GM23248 (cell line): ENCODE results near the gene TBC1D22A. TPM values are rescaled to one million over a fixed set of nuclear protein-coding genes. Genes with fewer than 3 reads are reported as not detected.

Source experiments
- DNase-seq: peaks from one replicate; pipeline ENCODE4 v3.0.0-alpha.2; 2015
- H2AFZ ChIP-seq: fragments of 200-600 bp; sonication (generic); 2 replicates; pipeline ENCODE4 v1.6.1; 2016; ENCODE audit warnings: antibody characterized with exemption
- H3F3A ChIP-seq: fragments of 200-600 bp; sonication (generic); 2 replicates; pipeline ENCODE4 v1.6.1; 2016; ENCODE audit warnings: mild to moderate bottlenecking, antibody characterized with exemption, mixed run types; ENCODE audit not compliant: insufficient read depth
- H3K27ac ChIP-seq: fragments of 200-600 bp; sonication (generic); 2 replicates; pipeline ENCODE4 v1.5.1; 2016; ENCODE audit warnings: mild to moderate bottlenecking
- H3K27me3 ChIP-seq: fragments of 200-600 bp; sonication (generic); replicated peaks from 2 replicates; pipeline ENCODE4 v1.6.1; 2016; ENCODE audit warnings: mild to moderate bottlenecking; ENCODE audit not compliant: insufficient read depth
- H3K36me3 ChIP-seq: fragments of 200-600 bp; sonication (generic); 2 replicates; pipeline ENCODE4 v1.6.1; 2016; ENCODE audit warnings: low read depth, mild to moderate bottlenecking
- H3K4me1 ChIP-seq: fragments of 200-600 bp; sonication (generic); 2 replicates; pipeline ENCODE4 v1.6.1; 2016; ENCODE audit warnings: mild to moderate bottlenecking; ENCODE audit not compliant: insufficient read depth
- H3K4me2 ChIP-seq: fragments of 200-600 bp; sonication (generic); one replicate; pipeline ENCODE4 v1.6.1; 2016; ENCODE audit warnings: mild to moderate bottlenecking; ENCODE audit not compliant: unreplicated experiment
- H3K4me3 ChIP-seq: fragments of 200-600 bp; sonication (generic); 2 replicates; pipeline ENCODE4 v1.5.1; 2016; ENCODE audit warnings: mild to moderate bottlenecking
- H3K79me2 ChIP-seq: fragments of 200-600 bp; sonication (generic); 2 replicates; pipeline ENCODE4 v1.6.1; 2016; ENCODE audit warnings: mild to moderate bottlenecking; ENCODE audit not compliant: insufficient read depth
- H3K9ac ChIP-seq: fragments of 200-600 bp; sonication (generic); 2 replicates; pipeline ENCODE4 v1.6.1; 2016; ENCODE audit warnings: mild to moderate bottlenecking
- H3K9me2 ChIP-seq: fragments of 200-600 bp; sonication (generic); 2 replicates; pipeline ENCODE4 v1.6.1; 2016; ENCODE audit warnings: mixed run types, mild to moderate bottlenecking, moderate library complexity; ENCODE audit not compliant: insufficient read depth
- H3K9me3 ChIP-seq: fragments of 200-600 bp; sonication (generic); one replicate; pipeline ENCODE4 v1.6.1; 2017; ENCODE audit warnings: low read depth
- H4K20me1 ChIP-seq: fragments of 200-600 bp; sonication (generic); 2 replicates; pipeline ENCODE4 v1.6.0; 2016; ENCODE audit not compliant: insufficient read depth
- EZH2 ChIP-seq: fragments of 200-600 bp; sonication (generic); IDR thresholded peaks from 2 replicates; pipeline ENCODE4 v1.6.1; 2018; ENCODE audit warnings: antibody characterized with exemption, mild to moderate bottlenecking; ENCODE audit not compliant: insufficient read depth, poor library complexity, severe bottlenecking
- EZH2phosphoT487 ChIP-seq: fragments of 200-600 bp; sonication (generic); IDR thresholded peaks from 2 replicates; pipeline ENCODE4 v1.6.1; 2018; ENCODE audit warnings: antibody characterized with exemption, moderate library complexity, mild to moderate bottlenecking, low read depth; ENCODE audit not compliant: insufficient read depth
- WGBS, 2 experiments: methylation state at CpG; one replicate each; pipeline ENCODE4 v1.1.6; 2015 to 2017; ENCODE audit warnings: low lambda C conversion rate in 2 of 2, low coverage in 1 of 2; ENCODE audit errors: missing lambda C conversion rate in 2 of 2; 5-methylcytosine and 5-hydroxymethylcytosine counted together
- in situ Hi-C: fragments of 300-500 bp; cut with MboI; formaldehyde crosslinking; loops from 2 replicates; pipeline ENCODE4 v1.15.0; 2020
- polyA plus RNA-seq: library from polyadenylated mRNA; unstranded; fragments of >200 nt; fragmentation: Nextera tagmentation; extraction: Ambion mirVana; gene quantifications from 2 replicates; pipeline ENCODE4 v1.2.1, GENCODE V29; 2016
- total RNA-seq: library from RNA; depleted of rRNA; stranded (reverse); fragments of >200 nt; shearing (Covaris generic); gene quantifications from 2 replicates; pipeline ENCODE4 v1.2.3, GENCODE V29; 2014

TBC1D22A gene
- total and polyA plus RNA-seq, 2 experiments from 2014 or later, result 12.3 to 16.9 TPM

GRCh38 chr22:47042861-47043496 lies 280.5 kb downstream of the TBC1D22A start:
- H2AFZ ChIP-seq, result no peak overlapping the region
- H3K9me2 ChIP-seq, result no peaks in the 10 kb centered on the region
- in situ Hi-C loops, result no loop called here
- H3F3A ChIP-seq, result no peaks in the 10 kb centered on the region
- no peak overlapping the region for H3K4me3 ChIP-seq
- H3K4me1 ChIP-seq, result no peaks in the 10 kb centered on the region
- no peaks in the 10 kb centered on the region for H3K27me3 ChIP-seq
- H3K4me2 ChIP-seq, result no peak overlapping the region
- TF ChIP-seq EZH2phosphoT487 (no peak), EZH2 (no peak)
- H3K36me3 ChIP-seq, result no peaks in the 10 kb centered on the region
- no peaks in the 10 kb centered on the region for H3K79me2 ChIP-seq
- no peak for DNase-seq
- WGBS, 2 experiments, result 96 to 97% methylated on average over 17 to 18 of the region's 18 CpGs
- no peak overlapping the region for H3K9ac ChIP-seq
- no peak overlapping the region for H3K27ac ChIP-seq
- no peaks in the 10 kb centered on the region for H3K9me3 ChIP-seq
- no peaks in the 10 kb centered on the region for H4K20me1 ChIP-seq

GRCh38 chr22:47043835-47044721 lies 281.6 kb downstream of the TBC1D22A start:
- Histone ChIP-seq H3K36me3 (no peaks in the 10 kb centered on the region), H3K79me2 (no peaks in the 10 kb centered on the region), H3K27ac (no peak overlapping the region), H3K4me2 (no peak overlapping the region), H3F3A (no peaks in the 10 kb centered on the region), H3K4me1 (no peaks in the 10 kb centered on the region), H3K27me3 (no peaks in the 10 kb centered on the region), H3K9me3 (no peaks in the 10 kb centered on the region), H3K4me3 (no peak overlapping the region), H3K9ac (no peak overlapping the region), H2AFZ (no peak overlapping the region), H4K20me1 (no peaks in the 10 kb centered on the region), H3K9me2 (no peaks in the 10 kb centered on the region)
- WGBS, 2 experiments, result 60 to 64% methylated on average over 17 to 19 of the region's 19 CpGs
- TF ChIP-seq EZH2 (no peak), EZH2phosphoT487 (no peak)
- DNase-seq, result peak; percentile 42
- in situ Hi-C loops, result no loop called here

GRCh38 chr22:47044722-47045535 lies 282.5 kb downstream of the TBC1D22A start:
- H3K9me3 ChIP-seq, result no peaks in the 10 kb centered on the region
- H4K20me1 ChIP-seq, result no peaks in the 10 kb centered on the region
- H3K36me3 ChIP-seq, result no peaks in the 10 kb centered on the region
- no peaks in the 10 kb centered on the region for H3F3A ChIP-seq
- no peaks in the 10 kb centered on the region for H3K27me3 ChIP-seq
- TF ChIP-seq EZH2phosphoT487 (no peak), EZH2 (no peak)
- H3K4me1 ChIP-seq, result no peaks in the 10 kb centered on the region
- no peak overlapping the region for H3K27ac ChIP-seq
- H3K4me3 ChIP-seq, result no peak overlapping the region
- DNase-seq, result no peak
- 80 to 81% methylated on average over 29 of the region's 29 CpGs for WGBS, 2 experiments
- H3K9me2 ChIP-seq, result no peaks in the 10 kb centered on the region
- H3K79me2 ChIP-seq, result no peaks in the 10 kb centered on the region
- H3K9ac ChIP-seq, result no peak overlapping the region
- in situ Hi-C loops, result no loop called here
- H3K4me2 ChIP-seq, result no peak overlapping the region
- H2AFZ ChIP-seq, result no peak overlapping the region

GRCh38 chr22:47045691-47046410 lies 283.4 kb downstream of the TBC1D22A start:
- Histone ChIP-seq H3K9me3 (no peaks in the 10 kb centered on the region), H3K4me2 (no peak overlapping the region), H3F3A (no peaks in the 10 kb centered on the region), H3K9ac (no peak overlapping the region), H3K27ac (no peak overlapping the region), H3K36me3 (no peaks in the 10 kb centered on the region), H3K27me3 (no peaks in the 10 kb centered on the region), H4K20me1 (no peaks in the 10 kb centered on the region), H2AFZ (no peak overlapping the region), H3K9me2 (no peaks in the 10 kb centered on the region), H3K4me3 (no peak overlapping the region), H3K4me1 (no peaks in the 10 kb centered on the region), H3K79me2 (no peaks in the 10 kb centered on the region)
- TF ChIP-seq EZH2phosphoT487, result no peak
- in situ Hi-C loops, result no loop called here
- no peak for DNase-seq
- 90 to 92% methylated on average over 11 to 14 of the region's 14 CpGs for WGBS, 2 experiments
